ENCODE data around the gene ABLIM2. TPM values are rescaled to one million over a fixed set of nuclear protein-coding genes. Genes with fewer than 3 reads are reported as not detected.

ABLIM2 gene
- total RNA-seq, 2 experiments from 2014 or later = 0.32 to 0.54 TPM

DNA sequence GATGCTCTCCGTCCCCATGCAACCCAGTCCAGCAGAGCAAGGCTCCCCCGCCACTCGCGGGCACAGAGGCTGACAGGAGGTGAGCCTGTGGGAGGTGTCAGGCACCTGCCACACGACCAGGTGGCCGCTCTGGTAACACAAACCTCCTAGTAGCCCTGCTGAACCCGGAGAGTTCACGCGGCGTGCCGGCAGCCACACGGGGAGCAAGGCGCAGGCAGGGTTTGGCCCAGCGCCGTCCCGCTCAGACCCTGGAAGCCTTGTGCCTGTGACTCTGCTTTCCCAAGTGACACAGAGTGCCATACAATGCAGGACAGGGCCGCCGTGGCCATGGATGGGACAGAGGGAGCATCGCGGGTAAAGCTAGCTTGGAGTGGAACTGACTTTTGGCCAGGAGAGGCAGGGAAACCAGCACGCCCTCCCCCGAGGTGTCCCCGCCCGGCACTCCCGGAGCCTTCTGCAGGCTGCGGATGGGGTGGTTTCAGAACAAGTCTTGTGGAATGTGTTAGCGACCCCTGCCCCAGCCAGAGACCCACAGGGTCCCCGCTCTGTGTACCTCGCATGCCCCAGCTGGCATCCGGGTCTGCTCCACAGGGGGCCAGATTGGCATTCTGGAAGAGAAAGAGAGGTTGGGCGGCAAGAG, 174.2 kb downstream of the ABLIM2 start:
- CTCF ChIA-PET = interaction anchor here (7.5 kb wide), 1 partner anchor 179 kb away, joined by 133 read pairs; no protein-coding TSS in a partner anchor
- H3K27me3 Mint-ChIP-seq = peaks cover 5% of the 10 kb centered on the region
- H3K4me3 Mint-ChIP-seq = no peak overlapping the region
- intact Hi-C loops (cut with micrococcal nuclease) = no loop called here
- no peak overlapping the region for H3K27ac Mint-ChIP-seq
- H3K36me3 Mint-ChIP-seq (ENCODE audit: low read depth) = no peaks in the 10 kb centered on the region
- POLR2A ChIA-PET = no interaction called here
- no peak for DNase-seq
- ATAC-seq = no peak
- peaks cover 7% of the 10 kb centered on the region for H3K4me1 Mint-ChIP-seq (ENCODE audit: low read depth)
- TF ChIP-seq, protein P1, sequence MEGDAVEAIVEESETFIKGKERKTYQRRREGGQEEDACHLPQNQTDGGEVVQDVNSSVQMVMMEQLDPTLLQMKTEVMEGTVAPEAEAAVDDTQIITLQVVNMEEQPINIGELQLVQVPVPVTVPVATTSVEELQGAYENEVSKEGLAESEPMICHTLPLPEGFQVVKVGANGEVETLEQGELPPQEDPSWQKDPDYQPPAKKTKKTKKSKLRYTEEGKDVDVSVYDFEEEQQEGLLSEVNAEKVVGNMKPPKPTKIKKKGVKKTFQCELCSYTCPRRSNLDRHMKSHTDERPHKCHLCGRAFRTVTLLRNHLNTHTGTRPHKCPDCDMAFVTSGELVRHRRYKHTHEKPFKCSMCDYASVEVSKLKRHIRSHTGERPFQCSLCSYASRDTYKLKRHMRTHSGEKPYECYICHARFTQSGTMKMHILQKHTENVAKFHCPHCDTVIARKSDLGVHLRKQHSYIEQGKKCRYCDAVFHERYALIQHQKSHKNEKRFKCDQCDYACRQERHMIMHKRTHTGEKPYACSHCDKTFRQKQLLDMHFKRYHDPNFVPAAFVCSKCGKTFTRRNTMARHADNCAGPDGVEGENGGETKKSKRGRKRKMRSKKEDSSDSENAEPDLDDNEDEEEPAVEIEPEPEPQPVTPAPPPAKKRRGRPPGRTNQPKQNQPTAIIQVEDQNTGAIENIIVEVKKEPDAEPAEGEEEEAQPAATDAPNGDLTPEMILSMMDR (IDR thresholded peaks at IDR 0.05) = no peak
- H3K9me3 Mint-ChIP-seq = no peaks in the 10 kb centered on the region

- TF ChIP-seq, protein P1 (IDR thresholded peaks at IDR 0.05) = no peak
- Mint-ChIP-seq H3K27ac (no peak overlapping the region), H3K4me3 (no peak overlapping the region), H3K9me3 (no peaks in the 10 kb centered on the region), H3K36me3 (ENCODE audit: low read depth) (no peaks in the 10 kb centered on the region), H3K27me3 (peaks cover 5% of the 10 kb centered on the region), H3K4me1 (ENCODE audit: low read depth) (peaks cover 9% of the 10 kb centered on the region)
- ChIA-PET POLR2A (no interaction called here), CTCF (interaction anchor here (7.5 kb wide), 1 partner anchor 178 kb away, joined by 133 read pairs; no protein-coding TSS in a partner anchor)
- ATAC-seq (no peak), DNase-seq (no peak)
- intact Hi-C loops (cut with micrococcal nuclease) = no loop called here
These were observed 175.3 kb downstream of the ABLIM2 start for GRCh38 chr4:7983296-7983695.

DNA sequence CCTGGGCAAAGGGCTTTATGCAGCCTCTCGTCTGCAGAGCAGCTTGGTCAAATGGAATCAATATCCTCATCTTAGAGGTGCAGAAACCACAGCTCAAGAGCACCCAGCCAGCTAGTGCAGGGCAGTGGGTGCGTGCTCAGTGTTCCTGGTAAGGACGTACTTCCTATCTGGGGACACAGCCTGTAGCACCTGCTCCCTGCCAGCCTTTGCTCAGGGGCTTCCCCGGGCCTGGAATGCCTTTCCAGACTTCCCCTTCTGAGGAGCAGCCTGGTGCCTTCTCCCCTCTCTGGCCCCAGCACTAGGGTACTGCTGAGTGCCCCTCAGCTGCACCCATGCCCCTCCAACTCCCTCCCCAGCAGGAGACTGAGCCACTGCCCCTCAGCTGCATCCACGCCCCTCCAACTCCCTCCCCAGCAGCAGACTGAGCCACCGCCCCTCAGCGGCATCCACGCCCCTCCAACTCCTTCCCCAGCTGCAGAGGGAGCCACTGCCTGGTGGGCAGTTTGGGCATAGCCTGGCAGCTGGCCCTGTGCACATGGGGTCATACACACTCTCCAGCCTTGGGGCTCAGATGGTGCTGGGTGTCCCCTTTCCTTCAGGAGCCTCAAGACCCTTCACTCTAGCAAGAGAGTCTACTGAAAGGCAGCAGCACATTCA, 176.7 kb downstream of the ABLIM2 start:
- no peaks in the 10 kb centered on the region for H3K36me3 Mint-ChIP-seq (ENCODE audit: low read depth)
- peaks cover 5% of the 10 kb centered on the region for H3K27me3 Mint-ChIP-seq
- TF ChIP-seq, protein P1 (IDR thresholded peaks at IDR 0.05) = no peak
- intact Hi-C loops (cut with micrococcal nuclease) = no loop called here
- no peaks in the 10 kb centered on the region for H3K9me3 Mint-ChIP-seq
- CTCF ChIA-PET = interaction anchor here (0.6 to 1.3 kb wide), 2 partner anchors 80 to 177 kb away, joined by 3 to 4 read pairs; no protein-coding TSS in a partner anchor
- H3K4me3 Mint-ChIP-seq = no peak overlapping the region
- DNase-seq (no peak), ATAC-seq (no peak)
- no peak overlapping the region for H3K27ac Mint-ChIP-seq
- POLR2A ChIA-PET = no interaction called here
- H3K4me1 Mint-ChIP-seq (ENCODE audit: low read depth) = peaks cover 13% of the 10 kb centered on the region

DNA sequence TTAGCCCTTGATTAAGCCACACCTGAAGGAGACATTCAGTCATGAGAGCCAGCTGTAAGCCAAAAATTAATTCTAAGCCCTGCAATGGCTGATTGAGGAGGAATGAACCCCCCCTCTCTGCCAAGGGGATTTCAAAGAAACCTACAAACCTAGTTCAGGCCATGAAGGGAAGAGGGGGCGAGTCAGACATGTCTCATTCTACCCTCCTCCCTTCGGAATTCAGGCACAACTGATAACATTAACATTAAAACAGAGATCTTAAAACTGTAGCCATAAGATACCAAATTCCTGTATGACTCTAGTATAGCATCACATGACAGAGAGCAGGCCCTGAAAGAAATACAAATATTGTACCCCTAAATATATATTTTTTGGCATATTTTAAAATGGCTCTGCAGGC, 178.6 kb downstream of the ABLIM2 start:
- ChIA-PET CTCF (no interaction called here), POLR2A (interaction anchor here (1.3 kb wide), 1 partner anchor 10 kb away, joined by 3 read pairs; no protein-coding TSS in a partner anchor)
- H3K27ac Mint-ChIP-seq = peak overlapping the region; percentile 36
- H3K9me3 Mint-ChIP-seq = no peaks in the 10 kb centered on the region
- intact Hi-C loops (cut with micrococcal nuclease) = no loop called here
- no peak for DNase-seq
- TF ChIP-seq, protein P1 (IDR thresholded peaks at IDR 0.05) = no peak
- no peak overlapping the region for H3K4me3 Mint-ChIP-seq
- ATAC-seq = no peak
- peaks cover 6% of the 10 kb centered on the region for H3K4me1 Mint-ChIP-seq (ENCODE audit: low read depth)
- no peaks in the 10 kb centered on the region for H3K36me3 Mint-ChIP-seq (ENCODE audit: low read depth)
- peaks cover 2% of the 10 kb centered on the region for H3K27me3 Mint-ChIP-seq

GRCh38 chr4:7979652-7979968, 179.0 kb downstream of the ABLIM2 start:
- DNase-seq (no peak), ATAC-seq (no peak)
- Mint-ChIP-seq H3K4me3 (no peak overlapping the region), H3K27ac (peak overlapping the region; percentile 36), H3K36me3 (ENCODE audit: low read depth) (no peaks in the 10 kb centered on the region), H3K9me3 (no peaks in the 10 kb centered on the region), H3K27me3 (peaks cover 2% of the 10 kb centered on the region), H3K4me1 (ENCODE audit: low read depth) (peaks cover 6% of the 10 kb centered on the region)
- TF ChIP-seq, protein P1 (IDR thresholded peaks at IDR 0.05) = no peak
- ChIA-PET CTCF (interaction anchor here (0.8 to 2.3 kb wide), 2 partner anchors 8 to 177 kb away, joined by 3 to 7 read pairs; no protein-coding TSS in a partner anchor), POLR2A (interaction anchor here (1.3 kb wide), 1 partner anchor 10 kb away, joined by 3 read pairs; no protein-coding TSS in a partner anchor)
- intact Hi-C loops (cut with micrococcal nuclease) = no loop called here

Measured in activated CD8-positive, alpha-beta T cell treated with anti-CD3 and anti-CD28 coated beads for 36 hours (primary cell).